GM21360 (cell line): ENCODE results near the gene HIVEP3.

Source experiments
- ATAC-seq: cut with Tn5 transposase; IDR thresholded peaks from one replicate; pipeline ENCODE4 v1.9.1; 2021; ENCODE audit warnings: mild to moderate bottlenecking, moderate library complexity; ENCODE audit not compliant: unreplicated experiment

The HIVEP3 gene

DNA sequence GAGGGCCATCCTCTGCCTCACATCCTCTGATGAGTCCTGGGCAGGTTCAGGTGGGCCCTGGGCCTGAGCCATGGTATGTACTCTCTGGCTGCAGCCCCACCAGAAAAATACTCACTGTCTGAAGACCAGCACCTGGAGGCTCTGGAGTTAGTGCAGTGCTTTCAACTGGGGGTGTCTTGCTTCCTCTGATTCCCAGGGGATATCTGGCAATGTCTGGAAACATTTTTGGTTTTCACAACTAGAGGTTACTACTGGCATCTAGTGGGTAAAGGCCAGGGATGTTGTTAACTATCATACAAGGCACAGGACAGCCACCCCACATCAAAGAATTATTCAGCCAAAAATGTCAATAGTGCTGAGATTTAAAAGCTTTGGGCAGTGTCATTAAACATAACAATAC, 152.7 kb downstream of the HIVEP3 start:
- no peak for ATAC-seq

DNA sequence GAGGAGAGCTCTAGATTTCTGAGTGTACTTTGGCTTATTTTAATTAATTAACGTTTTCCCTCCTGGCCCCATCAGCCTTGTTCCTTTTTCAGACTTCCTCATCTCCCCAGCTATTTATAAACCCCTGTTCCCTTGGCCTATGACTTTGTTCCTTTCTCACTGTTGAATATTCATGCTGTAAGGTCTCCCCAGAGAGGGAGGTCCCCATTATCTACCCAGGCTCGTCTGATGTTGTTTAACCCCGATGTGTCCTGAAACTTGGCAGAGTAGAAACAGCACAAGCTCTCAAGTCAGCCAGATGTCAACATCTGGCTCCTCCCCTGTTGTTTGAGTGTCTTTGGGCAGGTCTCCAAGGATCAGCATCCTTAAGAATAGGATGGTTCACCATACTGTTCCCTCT, 153.6 kb downstream of the HIVEP3 start:
- no peak for ATAC-seq

DNA sequence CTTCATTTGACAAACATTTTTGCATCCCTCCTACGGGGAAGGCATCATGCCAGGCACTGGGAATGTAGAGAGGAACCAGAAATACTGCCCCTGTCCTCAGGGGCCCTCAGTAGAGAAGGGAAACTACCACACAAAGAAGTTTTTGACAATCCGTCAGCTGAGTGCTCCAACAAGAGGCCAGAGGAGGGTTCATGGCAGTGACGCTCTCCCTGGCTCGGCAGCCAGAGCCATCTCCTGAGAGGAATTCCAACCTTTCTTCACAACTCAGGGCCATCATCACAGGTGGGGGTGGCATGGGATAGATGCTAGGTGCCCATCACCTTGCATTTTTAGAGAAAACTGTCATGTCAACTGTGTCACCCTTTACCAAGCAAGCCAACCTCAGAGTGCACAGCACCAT, 154.1 kb downstream of the HIVEP3 start:
- ATAC-seq = no peak

DNA sequence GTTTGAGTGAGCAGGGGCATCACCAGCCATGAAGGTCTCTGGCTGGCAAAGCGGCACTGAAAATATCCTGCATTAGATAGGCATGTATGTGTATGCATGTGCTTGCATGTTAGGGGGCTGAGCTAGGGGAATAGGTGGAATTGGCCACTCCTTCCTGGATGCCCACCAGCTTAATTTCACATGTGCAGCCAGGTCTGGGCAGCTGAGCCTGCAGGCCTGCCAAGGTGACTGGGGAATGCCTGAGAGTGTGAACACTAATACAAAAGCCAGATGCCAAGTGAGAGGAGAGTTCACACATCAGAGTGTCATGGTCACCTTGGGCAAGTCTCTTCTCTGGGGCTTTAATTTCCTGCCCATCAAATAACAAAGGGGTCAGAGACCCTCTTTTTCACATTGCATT, 155.9 kb downstream of the HIVEP3 start:
- ATAC-seq = no peak

DNA sequence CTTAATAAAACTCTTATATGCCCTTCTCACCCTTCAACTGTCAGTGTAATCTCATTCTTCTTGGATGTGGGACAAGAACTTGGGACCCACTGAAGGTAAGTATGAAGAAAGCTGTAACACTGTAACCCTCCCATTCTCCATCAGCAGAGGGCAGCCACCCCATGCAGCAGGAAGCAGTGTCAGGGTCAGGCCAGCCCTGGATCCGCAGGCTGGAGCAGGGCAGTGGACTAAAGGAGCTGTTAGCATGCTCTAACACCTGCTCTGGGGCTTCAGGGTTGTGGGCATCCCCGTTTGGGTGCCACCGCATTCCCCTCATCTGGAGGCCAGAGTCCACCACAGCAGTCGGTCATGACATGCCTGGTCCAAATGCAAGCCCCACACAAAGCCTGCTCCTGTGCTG, 156.5 kb downstream of the HIVEP3 start:
- ATAC-seq = no peak

DNA sequence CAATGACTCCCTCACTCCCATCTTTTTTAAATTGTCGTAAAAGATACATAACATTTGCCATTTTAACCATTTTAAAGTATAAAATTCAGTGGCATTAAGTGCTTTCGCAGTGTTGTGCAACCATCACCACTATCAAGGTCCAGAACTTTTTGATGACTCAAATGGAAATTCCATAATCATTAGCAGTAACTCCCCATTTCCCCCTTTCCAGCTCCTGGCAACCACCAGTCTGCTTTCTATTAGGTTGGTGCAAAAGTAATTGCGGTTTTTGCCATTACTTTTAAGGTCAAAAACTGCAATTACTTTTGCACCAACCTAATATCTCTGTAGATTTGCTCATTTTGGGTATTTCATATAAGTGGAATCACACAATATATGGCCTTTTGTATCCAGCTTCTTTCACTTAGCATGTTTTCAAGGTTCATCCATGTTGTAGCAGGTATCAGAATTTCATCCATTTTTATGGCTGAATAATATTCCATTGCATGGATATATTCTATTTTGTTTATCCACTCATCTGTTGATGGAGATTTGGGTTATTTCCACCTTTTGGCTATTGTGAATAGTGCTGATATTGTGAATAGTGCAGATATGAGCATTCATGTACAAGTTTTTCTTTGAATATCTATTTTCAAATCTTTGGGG, 159.7 kb downstream of the HIVEP3 start:
- no peak for ATAC-seq

DNA sequence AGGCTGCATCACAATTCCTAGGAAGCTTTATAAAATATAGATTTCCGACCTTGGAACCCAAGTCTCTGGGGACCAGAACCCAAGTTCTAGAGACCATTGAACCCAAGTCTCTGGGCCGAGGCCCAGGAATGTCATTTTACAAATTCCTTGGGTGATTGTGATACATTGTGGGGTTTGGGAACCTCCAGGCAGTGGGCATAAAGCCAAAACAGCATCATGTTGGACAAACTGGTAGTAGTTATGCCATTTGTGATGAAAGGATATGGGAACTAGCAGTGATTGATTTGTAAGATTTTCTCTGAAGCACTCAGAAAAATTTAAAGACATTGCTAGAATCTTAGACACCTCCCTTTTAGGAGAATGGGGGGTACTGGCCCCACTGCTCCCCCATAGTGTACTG, 160.2 kb downstream of the HIVEP3 start:
- no peak for ATAC-seq

DNA sequence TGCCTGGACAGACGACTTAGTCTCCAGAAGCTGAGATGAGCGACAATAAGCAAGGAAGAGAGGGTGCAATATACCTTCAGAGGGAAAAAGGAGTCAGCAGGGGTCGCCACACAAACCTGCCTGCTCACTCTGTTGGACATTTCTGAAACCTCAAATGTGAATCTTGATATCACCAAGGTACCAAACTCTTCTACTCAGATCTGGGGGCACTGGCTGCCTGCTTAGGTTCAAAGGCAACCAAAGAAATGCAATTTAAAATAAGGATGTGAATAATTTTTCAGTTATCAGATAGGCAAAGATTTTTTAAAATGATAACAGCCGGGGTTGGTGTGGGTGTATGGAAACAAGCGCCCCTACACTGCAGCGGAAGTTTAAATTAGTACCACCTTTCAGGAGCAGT, 164.2 kb downstream of the HIVEP3 start:
- no peak for ATAC-seq

DNA sequence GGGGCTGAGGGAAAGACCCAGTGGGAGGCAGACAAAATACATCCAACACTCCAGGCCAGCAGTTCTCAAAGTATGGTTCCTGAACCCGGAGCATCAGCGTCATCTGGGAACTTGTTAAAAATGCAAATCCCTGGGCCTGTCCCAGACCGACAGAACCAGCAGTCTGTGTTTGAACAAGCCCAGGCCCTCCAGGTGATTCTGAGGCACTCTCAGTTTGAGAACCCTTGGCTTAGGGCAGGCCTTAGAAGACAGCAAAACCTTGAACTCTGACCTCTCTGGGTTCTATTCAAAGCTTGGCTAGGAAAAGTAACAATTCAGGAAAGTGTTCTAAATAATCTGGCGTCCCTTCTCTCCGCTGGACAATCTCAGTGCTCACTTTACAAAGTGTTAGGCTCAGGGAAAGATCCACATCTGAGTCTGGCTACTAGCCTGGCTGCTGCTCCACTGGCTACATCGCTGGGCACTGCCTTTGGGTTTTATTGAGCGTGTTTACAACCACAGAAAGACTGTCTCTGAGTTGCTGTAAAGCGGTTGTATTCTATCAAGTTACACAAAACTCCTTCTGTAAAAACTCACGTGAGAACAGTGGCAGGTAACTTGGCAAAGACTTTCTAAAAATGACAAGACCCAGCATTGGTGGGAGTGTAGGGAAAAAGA, 166.1 kb downstream of the HIVEP3 start:
- ATAC-seq = peak; percentile 15

DNA sequence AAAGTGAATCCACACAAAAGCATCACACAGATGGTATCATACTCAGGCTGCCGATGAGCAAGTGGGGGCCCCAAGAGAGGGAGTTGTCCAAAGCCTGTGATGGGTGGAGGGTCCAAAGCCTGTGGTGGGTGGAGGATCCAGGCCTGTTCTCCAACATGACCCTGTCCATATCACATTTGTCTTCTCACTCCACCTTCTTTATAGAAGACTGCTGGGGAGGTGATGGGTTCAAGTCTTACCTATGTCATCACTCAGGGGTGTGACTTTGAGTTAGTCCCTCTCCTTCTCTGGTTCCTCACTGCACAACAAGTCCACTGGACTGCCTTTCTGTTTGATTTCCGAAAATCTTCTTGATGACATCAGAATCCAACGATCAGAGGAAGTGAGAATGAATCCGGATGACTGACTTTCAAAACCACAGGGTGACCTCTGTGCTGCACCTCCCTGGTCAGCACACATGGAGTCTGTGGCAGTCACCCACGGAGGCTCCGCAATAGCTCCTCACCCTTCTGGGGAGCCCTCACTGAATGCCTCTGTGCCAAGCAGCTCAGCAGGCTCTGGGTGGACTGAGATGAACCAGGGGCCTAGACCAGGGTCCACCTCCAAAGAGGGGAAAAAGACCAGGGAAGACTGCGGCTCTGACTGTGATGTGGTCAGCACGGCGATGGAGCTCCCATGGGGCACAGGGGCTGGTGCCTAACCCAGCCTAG, 166.8 kb downstream of the HIVEP3 start:
- peak; percentile 35 for ATAC-seq

DNA sequence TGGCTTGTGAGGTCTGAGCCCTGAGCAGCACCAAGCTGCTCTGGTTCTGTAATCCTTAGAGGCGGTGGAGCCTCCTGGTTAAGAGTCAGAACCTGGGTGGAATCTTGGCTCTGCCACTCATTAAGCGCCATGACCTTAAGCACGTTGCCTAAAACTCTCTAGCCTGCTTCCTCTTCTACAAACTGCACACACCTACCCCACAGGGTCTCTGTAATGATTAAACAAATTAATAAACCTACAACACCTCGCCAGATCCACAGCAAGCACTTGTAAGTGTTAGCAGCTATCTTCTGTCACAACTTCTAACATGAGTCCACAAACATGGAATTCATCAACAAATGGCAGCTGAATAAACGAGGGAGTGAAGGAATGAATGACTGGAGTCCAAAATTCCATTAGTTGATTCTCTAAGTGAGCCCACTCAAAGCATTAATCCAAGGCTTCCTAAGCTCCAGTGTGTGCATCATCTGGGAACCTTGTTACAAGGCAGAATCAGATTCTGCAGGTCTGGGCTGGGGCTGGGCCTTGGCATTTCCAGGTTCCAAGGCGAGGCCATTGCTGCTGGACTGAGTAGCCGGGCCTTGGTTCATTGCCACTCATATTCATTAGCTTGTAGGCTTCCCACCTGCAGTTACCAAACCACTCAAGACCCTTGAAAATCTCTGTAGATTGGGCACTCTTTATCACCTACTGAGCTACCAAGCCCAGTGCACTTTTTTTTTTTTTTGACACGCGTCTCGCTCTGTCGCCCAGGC, 168.6 kb downstream of the HIVEP3 start:
- ATAC-seq = no peak

DNA sequence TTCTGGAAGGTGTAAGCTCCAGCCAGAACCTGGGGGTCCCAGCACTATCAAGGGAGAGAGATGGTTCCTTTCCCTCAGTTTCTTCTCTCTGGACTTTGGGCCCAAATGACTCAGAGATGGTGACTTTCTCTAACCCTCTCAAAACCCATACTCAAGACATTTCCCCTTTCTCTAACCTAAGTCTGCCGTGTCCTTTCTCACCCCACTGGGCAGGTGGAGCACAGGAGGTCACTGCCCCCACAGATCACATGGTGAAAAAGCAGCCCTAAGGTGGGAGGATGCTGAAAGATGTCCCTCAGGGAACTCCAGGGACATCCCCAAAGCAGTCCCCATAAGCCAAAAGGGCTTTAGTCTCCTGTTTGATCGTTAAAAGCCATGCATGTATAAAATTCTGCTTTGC, 173.7 kb downstream of the HIVEP3 start:
- ATAC-seq = peak; percentile 47

DNA sequence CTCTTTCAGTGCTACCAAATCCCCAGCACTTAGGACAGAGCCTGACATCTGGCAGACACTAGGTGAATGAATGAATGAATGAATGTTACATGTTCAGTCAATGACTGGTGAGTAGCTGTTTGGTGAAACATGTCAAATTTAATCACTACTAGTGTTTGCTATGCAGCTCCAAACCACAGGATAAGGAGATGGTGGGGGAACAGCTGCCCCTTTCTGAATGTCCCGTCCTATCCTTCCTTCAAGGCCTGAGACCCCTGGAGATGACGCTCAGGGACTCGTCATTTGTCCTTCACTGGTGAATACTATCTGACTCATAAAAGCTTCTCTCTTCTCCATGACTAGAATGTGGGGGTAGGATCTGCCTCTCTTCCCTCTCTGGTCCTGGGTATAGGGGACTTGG, 175.4 kb downstream of the HIVEP3 start:
- no peak for ATAC-seq

DNA sequence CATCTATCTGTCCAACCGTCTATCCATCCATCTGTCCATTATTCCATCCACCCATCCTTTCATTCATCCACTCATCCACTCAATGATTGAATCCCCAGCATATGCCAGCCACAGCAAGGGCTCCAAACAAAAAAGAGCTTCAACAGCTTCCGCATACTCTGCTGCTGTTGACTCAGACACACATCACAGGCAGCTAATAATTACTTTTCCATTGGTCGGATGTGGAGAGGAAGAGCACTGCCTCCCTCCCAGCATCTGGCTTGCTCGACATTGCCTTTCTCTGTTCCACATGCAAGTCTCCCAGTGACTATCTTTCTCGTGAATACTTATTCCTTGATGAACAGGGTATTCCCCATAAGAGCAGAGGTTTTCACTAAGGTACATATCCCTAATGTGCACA, 176.5 kb downstream of the HIVEP3 start:
- no peak for ATAC-seq

DNA sequence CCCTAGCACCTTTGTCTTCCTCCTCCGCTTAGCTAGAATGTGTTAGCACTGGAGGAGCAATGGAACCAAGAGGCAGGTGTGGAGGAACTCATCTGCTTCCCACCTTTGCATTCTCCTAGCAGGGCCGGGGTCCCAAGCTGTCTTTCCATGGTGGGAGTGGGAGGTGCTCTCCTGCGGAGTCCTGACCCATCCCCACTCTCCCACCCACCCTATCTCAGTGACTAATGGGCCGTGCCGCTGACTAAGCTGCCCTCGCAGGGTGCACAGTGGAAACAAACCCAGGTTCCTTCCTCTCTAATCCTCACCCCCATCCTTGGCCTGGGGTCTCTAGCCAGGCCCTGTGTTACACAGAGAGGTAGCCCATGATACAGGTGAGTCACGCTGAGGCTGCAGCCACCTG, 177.5 kb downstream of the HIVEP3 start:
- ATAC-seq = no peak

DNA sequence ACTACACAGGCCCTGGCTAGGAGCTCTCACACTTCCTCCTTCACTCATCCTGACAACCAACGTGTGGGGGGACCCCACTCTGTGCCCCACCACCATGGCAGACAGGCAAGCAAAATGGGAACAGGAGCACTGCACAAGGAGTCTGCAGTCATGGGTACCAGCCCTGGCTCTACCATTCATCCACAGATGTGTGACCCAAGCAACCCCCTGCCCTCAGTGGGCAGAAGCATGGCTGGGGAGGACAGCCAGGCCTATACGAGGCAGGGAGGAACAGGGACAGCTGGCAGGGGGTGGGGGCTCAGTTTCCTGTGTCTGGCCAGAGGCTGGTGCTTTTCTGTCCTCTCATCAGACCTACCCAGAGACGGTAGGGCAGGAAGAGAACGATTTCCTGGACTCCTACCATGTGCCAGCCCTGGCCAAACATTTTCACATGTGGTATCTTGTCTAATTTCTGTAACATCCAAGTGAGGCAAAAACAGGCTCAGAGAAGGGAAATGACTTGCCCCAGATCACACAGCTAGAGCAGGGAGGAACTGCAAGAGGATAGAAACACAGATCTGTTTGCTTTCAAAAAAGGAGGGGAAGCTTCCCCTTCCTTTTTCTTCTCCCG, 178.0 kb downstream of the HIVEP3 start:
- ATAC-seq = no peak

DNA sequence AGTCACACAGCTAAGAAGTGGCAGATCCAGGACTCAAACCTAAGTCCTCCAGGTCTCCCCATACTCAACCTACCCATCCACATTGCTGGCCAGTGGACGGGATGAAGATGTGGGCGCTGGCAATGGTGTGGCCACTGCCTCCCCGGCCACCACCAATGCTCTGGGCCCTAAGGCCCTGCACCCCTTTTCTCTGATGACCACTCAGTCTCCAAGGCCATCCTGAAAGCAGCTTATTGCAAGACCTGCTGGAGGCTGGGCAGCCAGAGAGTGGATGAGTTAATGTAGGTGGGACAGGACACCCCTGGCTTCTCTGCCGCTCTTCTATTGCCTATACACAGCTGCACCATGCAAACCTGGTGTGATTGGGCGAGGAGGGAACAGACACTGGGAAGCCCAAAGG, 178.7 kb downstream of the HIVEP3 start:
- ATAC-seq = no peak

DNA sequence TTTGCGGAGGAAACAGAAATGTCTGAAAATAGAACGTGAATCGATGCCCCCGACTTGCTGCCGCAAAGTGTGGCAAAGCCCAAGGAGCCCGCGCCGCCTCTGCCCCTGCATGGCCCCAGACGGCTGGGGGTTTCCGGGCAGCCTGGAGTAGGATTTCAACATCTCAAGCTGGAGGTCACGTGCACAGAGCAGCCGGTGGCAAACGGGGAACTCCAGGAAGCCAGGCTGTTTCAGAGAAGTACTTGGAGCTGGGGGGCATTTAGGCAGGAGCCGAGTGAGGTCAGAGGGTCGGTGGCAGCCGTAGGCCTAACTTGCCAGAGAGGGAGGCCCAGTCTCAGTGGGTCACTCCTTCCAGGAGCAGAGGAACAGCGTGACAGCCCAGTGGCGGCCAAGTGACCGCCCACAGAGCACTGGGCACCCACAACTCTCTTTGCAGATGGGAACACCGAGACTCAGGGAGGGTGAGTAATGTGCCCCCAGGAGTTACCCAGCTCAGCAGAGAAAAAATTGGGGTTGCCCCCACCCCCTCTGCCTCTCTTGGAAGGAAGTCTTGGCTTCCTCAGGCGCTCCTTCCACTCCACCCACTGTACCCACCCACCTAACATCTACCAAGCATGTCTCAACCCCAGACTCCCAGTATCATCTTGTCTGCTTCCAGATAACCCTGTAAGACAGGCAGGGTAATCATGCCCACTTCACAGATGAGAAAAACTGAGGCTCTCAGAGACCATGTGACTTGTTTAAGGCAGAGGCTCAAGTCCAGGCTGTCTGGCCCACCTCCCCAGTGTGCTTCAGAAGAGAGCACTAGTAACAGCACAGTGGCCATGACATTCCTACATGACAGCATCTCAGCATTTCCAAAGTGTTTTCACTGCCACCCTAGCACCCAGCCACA, 179.4 kb downstream of the HIVEP3 start:
- peak; percentile 62 for ATAC-seq

DNA sequence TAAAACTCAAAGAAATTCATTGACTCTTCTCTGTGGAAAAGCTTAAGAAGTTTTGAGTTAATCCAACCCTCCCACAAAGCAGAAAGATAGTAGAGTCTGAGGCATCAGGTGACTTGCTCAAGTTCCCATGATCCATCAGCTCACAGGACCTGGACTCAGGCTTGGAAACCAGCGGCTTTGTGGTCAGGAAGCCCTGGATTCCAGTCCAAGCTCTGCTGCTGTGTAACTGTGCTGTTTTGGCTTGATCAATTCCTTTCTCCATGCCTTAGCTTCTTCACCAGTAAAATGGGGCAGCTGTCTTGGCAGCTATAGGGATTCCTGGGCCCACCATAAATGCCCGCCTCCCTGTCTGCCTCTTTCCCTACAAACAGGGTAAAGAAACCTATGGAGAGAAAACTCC, 180.2 kb downstream of the HIVEP3 start:
- no peak for ATAC-seq

DNA sequence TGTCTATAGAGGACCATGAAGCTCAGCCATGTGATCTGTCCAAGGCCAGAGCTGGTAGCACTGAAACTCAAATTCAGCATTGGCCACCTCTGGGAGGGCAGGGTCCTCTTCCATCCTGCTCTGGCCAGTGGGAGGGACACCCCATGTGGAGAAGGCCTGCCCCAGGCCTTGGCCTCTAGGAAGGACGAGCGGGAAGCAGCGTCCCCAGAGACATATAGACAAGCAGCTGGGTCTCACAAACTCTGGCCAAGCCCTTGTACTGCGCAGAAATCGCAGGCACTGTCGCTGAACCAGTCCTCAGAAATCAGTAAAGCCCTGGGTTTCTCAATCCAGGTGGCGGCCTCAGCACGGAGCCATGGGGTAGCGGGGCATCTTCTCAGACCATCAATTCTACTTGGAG, 180.7 kb downstream of the HIVEP3 start:
- ATAC-seq = no peak
